Measurements from ENCODE around the gene TIGD1.
"Not testable (repeated sequence)": the region's sequence is repeated elsewhere in the genome, so short reads cannot be mapped to it uniquely, and the experiment has no call there.

Gene TIGD1

GRCh38 chr2:232539298-232540231, 10.8 kb downstream of the TIGD1 start, which contains the start of gene CHRNG:
Gene CHRNG (plus strand): TSS chr2:232539692. CDS start chr2:232539748, 56 bp downstream.
- DNase-seq (ENCODE audit: low read depth) = no peak

GRCh38 chr2:232538671-232539070, 11.7 kb downstream of the TIGD1 start:
- no peak for DNase-seq (ENCODE audit: low read depth)

GRCh38 chr2:232537499-232537898, 12.9 kb downstream of the TIGD1 start:
- no peak for DNase-seq (ENCODE audit: low read depth)

GRCh38 chr2:232537079-232537478, 13.3 kb downstream of the TIGD1 start:
- no peak for DNase-seq (ENCODE audit: low read depth)

- DNase-seq (ENCODE audit: low read depth) = no peak
Measured at GRCh38 chr2:232535761-232536530, 14.4 kb downstream of the TIGD1 start.

DNA sequence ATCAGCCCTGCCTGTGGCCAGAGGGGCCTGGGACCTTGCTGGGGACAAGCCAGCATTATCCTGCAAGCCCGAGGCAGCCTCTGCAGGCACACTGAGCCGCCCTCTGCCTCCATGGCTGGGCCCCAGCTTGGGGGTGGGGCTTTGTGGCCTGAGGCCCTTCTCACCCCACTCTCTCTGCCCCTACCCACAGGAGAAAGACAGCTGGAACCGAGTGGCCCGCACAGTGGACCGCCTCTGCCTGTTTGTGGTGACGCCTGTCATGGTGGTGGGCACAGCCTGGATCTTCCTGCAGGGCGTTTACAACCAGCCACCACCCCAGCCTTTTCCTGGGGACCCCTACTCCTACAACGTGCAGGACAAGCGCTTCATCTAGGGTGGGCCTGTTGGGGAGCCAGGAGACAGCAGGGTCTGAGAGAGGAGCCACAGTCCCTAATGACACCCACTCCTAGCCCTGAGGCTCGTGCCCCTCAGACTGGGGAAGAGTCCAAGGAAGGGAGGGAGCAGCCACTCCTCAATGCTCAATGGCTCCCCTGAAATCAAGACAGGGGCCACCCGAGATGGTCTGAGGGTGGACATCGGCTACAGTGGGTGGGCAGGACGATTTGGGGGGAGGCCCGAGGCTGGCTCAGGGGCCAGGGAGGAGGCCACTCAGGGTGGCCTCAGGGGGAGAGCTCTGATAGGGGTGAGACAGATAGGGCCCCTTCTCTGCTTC, 15.3 kb downstream of the TIGD1 start:
- DNase-seq (ENCODE audit: low read depth) = no peak

- DNase-seq (ENCODE audit: low read depth) = no peak
Measured at GRCh38 chr2:232533944-232534710, 16.2 kb downstream of the TIGD1 start.

GRCh38 chr2:232532821-232533220, 17.5 kb downstream of the TIGD1 start:
- not testable (repeated sequence) for DNase-seq (ENCODE audit: low read depth)

DNA sequence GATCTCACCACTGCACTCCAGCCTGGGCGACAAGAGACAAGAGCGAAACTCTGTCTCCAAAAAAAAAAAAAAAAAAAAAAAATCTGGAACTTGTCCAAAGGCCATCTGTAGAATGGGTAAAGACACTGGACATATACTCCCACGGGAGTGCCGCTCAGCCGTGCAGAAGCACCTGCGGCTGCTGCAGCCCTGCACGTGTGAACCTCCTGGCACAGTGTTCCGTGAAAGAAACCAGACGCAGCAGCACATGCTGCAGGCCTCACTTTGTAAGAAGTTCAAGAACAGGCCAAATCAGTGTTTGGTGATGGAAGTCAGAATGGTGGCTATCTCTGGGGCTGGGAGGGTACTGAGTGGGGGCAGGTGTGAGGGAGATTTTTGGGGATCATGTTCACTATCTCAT, 17.9 kb downstream of the TIGD1 start:
- no peak for DNase-seq (ENCODE audit: low read depth)

DNA sequence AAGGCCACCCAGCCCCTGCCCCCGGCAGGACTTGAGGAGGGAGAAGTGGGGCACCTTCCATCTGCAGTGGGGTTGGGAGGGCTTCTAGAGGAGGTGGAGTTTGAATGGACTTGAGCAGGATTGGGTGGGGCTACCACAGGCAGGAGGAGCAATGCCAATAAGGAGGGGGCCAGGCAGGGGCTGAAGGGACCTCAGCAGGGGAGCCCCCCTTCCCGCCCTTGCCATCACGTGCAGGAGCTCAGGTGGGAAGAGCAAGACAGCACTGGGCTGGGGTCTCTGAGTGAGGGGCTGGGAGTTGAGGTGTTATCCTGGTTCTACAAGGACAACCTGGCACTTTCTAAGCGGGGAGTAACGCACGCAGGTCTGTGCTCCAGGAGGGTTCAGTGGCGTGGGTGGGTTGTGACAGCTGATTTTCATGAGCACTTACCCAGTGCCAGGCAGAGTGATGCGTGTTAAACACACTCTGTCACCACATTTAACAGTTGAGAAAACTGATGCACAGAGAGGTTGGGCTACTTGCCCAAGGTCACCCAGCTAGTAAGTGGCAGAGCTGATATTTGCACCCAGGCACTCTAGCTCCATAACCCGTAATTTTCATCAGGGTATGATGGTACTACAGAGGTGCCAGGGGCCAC, 19.6 kb downstream of the TIGD1 start:
- no peak for DNase-seq (ENCODE audit: low read depth)

GRCh38 chr2:232529806-232530547, 20.4 kb downstream of the TIGD1 start:
- DNase-seq (ENCODE audit: low read depth) = no peak

GRCh38 chr2:232528746-232529460, 21.5 kb downstream of the TIGD1 start:
- no peak for DNase-seq (ENCODE audit: low read depth)

GRCh38 chr2:232527905-232528470, 22.4 kb downstream of the TIGD1 start:
- no peak for DNase-seq (ENCODE audit: low read depth)

GRCh38 chr2:232526372-232526941, 23.9 kb downstream of the TIGD1 start:
- no peak for DNase-seq (ENCODE audit: low read depth)

GRCh38 chr2:232525791-232526371, 24.5 kb downstream of the TIGD1 start, which contains the start of gene CHRND:
Gene CHRND (plus strand): TSS chr2:232526160. CDS start chr2:232526216, 56 bp downstream.
- DNase-seq (ENCODE audit: low read depth) = no peak

DNA sequence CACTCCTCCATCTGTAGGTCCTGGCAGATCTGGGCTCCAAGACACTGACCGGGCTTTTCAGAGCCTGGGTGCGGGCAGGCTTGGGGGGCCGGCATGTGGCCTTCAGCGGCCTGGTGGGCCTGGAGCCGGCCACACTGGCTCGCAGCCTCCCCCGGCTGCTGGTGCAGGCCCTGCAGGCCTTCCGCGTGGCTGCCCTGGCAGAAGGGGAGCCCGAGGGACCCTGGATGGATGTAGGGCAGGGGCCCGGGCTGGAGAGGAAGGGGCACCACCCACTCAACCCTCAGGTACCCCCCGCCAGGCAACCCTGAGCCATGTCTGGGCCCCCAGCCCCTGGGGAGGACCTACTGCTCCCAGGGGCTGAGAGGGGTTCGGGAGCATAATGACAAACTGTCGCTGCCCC, 25.2 kb downstream of the TIGD1 start:
- DNase-seq (ENCODE audit: low read depth) = no peak

DNA sequence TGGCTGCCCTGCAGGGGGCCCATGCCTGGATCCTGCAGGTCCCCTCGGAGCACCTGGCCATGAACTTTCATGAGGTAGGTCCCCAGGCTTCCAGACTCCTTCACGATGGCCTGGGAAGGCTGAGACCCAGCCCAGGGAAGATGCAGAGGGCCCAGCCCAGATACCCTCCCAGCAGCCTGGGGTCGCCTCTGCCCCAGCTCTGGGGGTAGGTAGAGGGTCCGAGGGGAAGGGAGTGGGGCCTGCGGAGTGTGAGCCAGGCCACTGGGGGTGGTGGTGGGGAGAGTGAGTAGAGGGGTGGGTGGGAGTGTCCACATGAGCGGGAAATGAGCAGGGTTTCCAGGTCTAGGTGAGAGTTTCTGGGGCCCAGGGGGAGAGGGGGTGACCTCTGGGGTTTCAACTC, 25.6 kb downstream of the TIGD1 start:
- DNase-seq (ENCODE audit: low read depth) = no peak

Data from fibroblast of the conjunctiva (primary cell).